GM18868 (cell line): ENCODE data around the gene ZFHX2.

ENCODE experiments used
- ATAC-seq: cut with Tn5 transposase; IDR thresholded peaks from one replicate; pipeline ENCODE4 v1.9.1; 2021; ENCODE audit warnings: mild to moderate bottlenecking, moderate library complexity; ENCODE audit not compliant: unreplicated experiment

ZFHX2 gene

GRCh38 chr14:23523229-23524016 lies 28.1 kb downstream of the ZFHX2 start:
- no peak for ATAC-seq

DNA sequence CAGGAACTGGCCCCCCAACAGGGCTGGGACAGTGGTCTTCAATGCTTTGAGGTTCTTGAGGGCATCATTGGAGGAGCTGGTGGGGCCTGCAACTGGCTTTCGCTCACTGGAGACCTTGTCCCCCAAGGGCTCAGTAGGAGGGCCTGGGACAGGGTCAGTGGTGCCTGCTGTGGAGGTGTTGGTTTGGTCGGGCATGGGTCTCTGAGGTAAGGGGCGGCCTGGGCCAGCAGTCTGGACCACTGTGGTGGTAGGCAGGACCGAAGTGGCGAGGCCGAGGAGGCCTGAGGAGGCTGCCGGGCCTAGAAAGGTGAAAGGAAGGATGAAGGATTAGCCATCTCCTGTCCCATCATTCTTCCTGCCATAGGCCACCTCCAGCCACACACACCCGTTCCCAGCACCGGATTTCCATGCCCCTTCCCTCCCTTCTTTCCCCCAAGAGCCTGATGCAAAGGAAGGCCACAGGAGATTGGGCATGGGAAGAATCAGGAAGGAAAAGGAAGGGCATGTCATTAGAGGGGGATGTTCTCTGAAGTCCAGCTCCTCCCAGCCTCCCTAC lies 28.8 kb downstream of the ZFHX2 start:
- no peak for ATAC-seq

DNA sequence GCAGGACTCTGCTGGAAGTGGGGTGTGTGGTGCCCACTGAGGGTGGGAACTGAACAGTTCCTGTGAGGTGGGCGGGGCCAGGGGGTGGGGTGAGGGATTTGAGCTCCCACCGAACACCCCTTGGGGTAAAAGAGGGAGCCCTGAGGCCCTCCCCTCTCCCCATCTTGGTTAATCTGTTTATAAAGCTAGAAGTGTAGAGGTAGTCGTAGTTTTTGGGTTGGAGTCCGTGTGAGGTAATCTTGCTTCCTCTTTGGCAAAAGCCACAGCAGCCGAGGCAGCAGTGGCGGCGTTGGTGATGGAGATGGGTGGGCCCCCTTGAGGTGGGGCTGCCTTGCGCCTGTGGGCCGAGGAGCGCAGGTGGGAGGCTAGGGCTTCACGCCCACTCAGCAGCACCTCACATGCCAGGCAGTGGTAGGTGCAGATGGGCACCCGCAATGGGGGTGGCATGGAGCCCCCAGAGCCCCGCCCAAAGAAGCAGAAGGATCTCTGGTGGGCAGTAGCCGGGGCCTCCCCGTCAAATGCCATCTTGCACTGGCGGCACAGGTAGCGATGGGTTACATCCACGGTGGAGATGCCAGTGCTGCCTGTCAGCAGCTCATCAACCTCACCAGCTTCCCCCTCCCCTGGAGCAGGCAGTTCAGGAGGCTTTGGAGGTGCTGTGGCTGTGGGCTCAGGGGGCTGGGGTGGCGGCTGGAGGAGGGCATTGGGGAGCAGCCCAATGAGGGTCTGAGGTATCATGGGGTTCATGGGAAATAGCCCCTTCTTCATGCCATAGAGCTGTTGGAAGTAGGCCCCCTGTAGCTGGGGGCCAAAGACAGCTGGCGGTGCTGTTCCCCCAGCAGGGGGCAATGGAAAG lies 29.6 kb downstream of the ZFHX2 start:
- ATAC-seq = no peak

DNA sequence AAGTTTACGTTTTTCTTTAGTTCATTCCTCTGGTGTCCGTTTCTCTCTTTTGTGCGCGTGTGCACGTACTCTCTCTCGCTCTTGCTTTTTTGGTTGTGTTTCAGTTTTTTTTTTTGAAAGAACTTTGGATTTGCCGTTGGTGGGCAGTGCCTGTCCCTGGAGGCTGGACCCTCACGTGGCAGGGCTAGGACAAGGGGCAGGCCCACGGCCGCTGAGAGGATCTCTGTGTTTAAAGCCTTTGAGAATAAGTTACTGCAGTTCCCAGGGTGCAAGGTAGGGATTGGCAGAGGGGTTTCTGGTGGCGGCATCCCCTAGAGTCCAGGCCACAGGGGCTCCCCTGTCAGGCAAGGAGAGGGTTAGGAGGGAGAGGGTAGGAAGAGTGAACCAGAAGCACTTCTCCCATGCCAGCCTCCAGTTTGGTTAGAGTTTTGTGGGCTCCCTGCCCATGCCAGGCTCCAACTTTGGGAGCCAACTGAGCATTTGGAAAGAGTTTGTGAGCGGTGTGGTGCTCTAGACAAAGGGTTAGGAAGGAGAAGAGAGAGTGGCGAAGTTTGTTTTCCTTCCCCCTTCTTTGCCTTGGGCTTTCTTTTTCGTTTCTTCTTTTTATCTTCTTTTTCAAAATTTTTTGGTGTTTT lies 30.5 kb downstream of the ZFHX2 start:
- ATAC-seq = no peak

DNA sequence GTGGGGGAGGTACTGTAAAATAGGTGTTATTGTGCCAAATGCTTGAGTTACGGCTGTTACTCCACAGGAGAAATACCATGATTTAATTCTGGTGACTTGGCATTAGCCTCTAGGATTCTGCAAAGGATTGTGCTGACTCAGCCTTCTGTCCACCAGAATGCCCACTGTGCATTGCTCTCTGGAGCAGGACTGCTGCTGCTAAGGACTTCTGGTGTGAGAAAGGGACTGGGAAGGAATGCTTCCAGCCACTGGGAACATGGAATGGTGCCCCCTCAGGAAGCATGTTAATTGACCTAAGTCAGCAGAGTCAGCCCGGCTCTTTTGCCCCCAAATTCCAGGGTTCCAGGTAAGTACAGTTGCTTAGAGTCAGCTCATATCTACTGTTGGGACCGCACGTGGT lies 32.9 kb downstream of the ZFHX2 start:
- no peak for ATAC-seq

DNA sequence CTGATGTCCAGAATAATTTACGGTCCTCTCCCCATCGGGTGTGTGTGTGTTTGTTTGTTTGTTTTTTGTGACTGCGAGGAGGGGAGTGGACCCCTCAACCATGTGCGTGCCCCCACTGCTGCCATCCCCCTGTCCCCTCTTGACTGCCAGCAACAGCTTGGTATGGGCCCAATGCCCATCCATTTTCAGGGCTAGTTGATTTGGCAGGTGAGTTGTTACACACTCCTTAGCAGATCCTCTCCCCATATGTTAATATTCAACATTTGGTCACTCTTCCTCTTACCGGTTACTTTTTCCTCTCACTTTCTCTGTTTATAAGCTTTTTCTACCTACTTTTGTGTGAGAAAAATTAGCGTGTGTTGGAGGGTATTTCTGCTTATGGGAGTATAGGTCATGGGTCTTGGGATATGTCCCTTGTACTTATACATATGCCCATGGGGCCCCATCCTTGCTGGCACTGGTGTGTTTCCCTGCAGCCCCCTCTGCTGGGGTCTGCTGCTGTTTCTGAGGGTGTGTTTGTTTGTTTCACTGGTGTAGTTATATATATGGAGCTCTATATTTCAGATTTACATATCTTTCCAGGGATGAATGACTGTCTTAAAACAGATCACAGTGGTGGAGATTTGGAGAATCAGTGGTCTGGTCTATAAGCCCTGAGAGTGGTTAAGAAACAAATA lies 33.8 kb downstream of the ZFHX2 start:
- no peak for ATAC-seq

- no peak for ATAC-seq
These were observed 37.0 kb downstream of the ZFHX2 start for GRCh38 chr14:23514644-23514957.

GRCh38 chr14:23513818-23514643 lies 37.5 kb downstream of the ZFHX2 start:
- ATAC-seq = no peak

GRCh38 chr14:23513005-23513817 lies 38.4 kb downstream of the ZFHX2 start:
- no peak for ATAC-seq

- no peak for ATAC-seq
These were observed 39.4 kb downstream of the ZFHX2 start for GRCh38 chr14:23512156-23512555.

- ATAC-seq = no peak
These were observed 57.3 kb downstream of the ZFHX2 start for GRCh38 chr14:23494223-23494622.

GRCh38 chr14:23492618-23493272 lies 58.8 kb downstream of the ZFHX2 start:
- ATAC-seq = no peak

- ATAC-seq = no peak
These were observed 64.3 kb downstream of the ZFHX2 start for GRCh38 chr14:23487216-23487615.

DNA sequence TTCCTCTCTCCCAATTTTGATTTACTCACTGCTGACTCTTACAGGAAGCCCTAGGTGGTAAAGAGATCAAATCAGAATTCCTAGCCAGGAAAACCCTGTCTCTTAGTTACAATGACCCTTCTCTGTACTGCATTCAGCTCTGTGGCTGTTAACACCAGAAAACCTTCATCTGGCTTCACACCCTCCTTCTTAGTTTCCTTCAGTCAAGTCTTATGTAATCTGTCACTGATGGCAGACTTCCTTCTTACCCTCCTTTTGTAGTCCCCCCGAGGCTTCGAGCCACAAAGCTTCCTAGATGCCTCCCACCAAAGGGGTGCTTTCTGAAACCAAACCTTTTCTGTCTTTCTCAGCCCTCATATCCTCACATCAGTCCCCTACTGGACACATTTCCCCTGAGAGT lies 65.5 kb downstream of the ZFHX2 start:
- no peak for ATAC-seq

GRCh38 chr14:23485326-23485725 lies 66.2 kb downstream of the ZFHX2 start:
- ATAC-seq = no peak

DNA sequence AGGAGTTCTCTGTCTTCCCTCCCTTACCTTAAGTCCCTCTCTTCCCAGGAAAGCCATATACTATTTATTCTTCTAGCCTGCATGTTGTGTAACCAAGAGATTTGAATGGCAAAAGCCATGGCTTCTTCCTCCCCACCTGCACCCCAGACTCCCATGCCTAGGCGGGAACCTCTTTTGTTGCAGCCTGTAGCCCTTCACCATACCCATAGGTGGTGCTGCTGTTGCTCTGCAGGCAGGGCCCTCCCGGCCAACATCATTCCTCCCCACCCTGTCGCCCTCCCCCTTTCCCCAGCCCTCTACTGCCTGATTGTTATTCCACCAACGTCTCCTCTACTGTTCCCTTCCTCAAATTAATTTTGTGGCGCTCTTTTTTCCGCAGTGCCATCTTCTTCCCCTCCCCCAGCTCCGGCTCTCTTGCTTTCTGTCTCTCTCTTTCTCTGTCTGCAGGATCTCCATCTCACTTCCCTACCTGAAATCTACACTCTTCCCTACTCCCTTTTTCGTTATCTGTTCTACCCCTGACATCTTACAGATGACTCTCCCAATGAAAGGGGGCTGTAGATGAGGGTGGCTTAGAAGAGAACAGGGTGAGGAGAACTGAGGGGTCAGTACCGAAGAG lies 68.2 kb downstream of the ZFHX2 start:
- ATAC-seq = no peak

DNA sequence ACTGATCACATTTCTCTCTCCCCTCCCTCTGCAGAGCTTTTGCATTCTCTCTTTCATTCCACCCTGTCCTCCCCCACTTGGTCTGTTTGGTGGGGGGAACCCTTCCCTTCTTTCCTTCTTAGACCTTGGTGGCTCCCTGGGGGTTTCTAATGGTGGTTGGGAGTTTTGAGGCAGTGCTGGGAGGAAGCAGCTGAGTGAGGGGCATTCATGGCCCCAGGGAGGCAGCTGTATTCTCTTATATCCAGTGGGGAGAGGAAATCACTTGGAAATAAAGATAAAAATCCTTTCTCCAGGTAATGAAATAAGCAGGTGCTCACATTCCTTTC lies 68.8 kb downstream of the ZFHX2 start:
- no peak for ATAC-seq

DNA sequence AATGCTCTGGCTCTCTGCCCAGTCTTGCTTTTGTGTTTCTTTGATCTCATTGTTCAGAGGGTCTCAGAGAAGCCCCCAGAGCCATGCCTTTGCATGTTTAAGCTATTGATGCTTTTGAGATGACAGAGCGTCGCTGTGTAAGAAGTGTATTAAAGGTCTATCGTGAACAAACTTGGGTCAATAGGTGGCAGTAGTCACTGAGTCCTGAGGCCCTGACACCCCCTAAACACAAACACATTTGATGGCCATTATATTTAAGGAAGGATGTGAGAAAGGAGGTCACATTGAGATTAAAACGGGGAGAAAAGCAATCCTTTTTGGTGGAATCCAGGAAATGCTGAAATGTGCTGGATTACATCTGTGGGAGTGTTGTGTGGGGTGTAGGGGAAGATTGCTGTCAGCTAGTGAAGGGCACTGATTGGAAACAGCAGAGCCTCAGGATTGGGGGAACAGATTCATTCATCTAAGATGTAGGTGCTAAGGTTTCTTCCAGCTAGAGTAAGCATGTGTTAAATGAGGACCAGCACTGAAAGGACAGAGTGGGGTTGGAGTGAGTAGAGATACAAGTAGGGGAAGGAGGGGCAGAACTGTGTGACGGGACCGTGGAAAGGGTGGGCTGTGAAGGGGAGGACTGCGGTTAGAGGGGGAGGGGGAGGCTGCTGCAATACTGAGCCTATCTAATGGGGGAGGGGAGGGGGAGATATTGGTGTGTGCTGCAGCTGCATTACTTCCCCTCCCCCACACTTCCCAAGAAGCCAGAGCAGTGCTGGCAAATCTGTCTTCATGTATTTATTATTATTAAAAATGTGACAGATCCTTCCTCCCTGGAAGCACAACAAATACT lies 69.4 kb downstream of the ZFHX2 start:
- no peak for ATAC-seq
